ENCODE results near the gene GPR139.

The GPR139 gene

DNA sequence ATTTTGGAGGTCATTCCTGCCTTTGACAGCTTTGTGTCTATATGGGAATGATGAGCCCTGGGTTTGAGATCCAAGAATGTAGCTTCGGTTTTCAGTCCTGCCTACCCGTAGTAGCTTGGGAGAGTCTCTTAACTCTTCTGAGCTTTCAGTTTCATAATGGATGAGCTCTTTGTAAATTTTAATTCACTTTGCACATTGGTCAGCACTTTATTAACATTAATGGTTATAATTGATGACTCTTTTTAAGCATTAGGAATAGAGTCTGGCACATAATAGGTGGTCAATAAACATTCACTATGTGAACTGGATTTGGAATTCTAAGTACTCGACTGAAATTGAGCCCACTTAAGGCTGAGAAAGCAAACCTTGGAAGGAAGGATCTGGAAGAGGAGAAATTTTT lies 17.3 kb downstream of the GPR139 start:
- no peak for DNase-seq (ENCODE audit: low read depth in 2 of 3, low spot score in 1 of 3)

DNA sequence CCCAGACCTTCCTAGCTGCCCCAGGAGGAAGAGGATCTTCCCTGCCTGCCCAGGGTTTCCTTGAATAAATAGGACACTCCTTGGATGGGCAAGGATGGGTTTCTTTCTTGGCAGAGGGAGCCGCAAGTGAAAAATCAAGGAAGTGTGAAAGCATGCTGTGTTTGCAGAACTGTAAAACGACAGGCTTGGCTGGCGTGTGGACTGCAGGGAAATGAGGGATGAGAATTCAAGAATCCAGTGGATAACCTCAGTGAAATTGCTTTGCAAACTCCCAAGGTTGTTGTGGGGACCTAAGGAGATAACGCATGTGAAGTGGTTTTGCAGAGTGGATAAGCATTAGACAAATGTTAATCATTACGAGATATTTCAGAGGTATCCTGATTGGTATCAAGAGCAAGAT lies 20.4 kb downstream of the GPR139 start:
- no peak for DNase-seq (ENCODE audit: low read depth in 2 of 3, low spot score in 1 of 3)

DNA sequence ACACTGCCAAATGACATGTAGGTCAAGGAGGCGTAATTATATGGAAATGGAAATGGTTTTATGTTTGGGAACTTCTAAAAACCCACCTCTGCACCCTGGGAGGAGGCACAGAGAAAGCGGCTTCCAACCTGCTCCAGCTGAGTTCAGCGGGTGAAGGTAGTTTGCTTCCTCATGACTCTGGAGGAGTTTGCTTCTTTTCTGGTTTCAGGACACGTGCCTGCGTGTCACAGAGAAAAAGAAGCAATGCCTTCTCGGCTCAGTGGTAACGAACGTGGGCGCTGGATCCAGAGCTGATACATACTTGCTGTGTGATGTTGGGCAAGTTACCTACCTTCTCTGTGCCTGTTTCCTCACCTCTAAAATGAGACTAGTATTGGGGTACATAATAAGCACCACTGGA lies 22.1 kb downstream of the GPR139 start:
- no peak for DNase-seq (ENCODE audit: low read depth in 2 of 3, low spot score in 1 of 3)

DNA sequence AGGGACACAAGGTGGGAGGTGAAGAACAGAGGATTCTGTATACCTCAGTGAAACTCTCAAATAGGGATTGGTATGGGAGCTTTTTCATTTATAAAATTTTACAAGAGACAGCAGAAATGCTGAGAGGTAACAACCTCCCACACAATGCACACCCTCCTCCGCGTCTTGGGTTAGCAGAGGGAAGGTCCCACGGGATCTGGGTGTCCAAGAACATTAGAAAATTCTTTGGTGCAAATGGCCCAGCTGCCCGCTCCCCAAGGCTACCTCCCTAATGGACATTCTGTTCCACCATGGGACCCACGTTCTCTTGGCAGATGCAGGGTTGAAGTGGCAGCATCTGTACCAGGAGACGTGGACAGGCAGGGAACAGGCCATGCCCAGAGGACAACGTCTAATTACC lies 22.5 kb downstream of the GPR139 start:
- no peak for DNase-seq (ENCODE audit: low read depth in 2 of 3, low spot score in 1 of 3)

DNA sequence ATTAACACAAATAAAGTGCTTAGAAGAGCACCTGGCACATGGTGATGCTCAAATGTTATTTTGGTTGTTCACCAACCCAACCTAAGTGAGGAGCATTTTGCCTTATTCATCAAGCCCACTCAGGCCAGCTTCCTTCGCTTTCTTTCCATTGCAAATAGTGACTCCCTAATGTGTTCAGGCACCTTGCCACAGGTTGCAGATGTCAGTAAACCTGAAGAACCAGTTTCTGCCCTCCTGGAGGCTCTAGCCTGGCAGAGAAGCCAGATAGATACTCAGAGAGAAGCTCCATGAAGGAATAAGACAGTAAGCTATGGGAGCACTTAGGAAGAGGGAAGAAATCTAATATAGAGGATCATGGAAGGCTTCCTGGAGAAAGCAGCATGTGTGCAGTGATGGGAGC lies 23.9 kb downstream of the GPR139 start:
- DNase-seq (ENCODE audit: low read depth in 2 of 3, low spot score in 1 of 3): no peak

DNA sequence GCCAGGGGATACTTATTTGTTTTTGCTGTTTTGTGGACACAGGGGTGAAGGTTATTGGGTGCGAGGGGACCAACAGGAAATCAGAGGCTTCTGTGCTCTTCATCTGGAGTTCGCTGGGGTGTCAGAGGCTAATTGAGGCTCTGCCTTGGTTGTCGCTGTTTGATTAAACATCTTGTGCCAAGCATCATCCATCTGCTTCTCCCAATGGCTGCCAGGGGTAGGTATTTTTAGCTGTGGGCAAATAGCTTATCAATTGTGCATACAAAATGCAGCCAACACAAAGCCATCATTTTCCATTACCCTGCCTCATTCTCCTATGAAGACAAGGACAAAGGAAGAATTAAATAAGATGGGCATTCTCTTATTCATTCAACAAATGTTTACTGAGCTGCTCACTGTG lies 27.8 kb downstream of the GPR139 start:
- no peak for DNase-seq (ENCODE audit: low read depth in 2 of 3, low spot score in 1 of 3)

DNA sequence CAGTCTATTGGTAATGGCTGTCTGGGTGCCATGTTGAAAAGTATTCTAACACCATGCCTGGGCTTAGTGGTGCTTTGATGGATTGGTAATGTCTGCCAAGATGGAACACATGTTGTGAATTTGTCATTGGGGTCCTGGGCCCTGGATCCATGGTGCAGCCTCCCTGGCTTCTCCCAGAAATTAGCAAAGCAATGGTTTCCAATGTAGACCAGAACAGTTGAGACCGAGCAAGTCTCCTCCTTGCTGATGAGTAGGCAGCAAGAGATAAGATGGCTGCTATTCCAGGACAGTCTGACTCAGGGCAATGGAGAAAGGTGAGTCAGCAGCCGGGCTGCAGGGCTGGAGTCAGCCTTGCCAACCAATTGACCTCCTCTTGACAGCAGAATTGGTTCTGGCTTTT lies 30.8 kb downstream of the GPR139 start:
- DNase-seq (ENCODE audit: low read depth in 2 of 3, low spot score in 1 of 3): no peak

DNA sequence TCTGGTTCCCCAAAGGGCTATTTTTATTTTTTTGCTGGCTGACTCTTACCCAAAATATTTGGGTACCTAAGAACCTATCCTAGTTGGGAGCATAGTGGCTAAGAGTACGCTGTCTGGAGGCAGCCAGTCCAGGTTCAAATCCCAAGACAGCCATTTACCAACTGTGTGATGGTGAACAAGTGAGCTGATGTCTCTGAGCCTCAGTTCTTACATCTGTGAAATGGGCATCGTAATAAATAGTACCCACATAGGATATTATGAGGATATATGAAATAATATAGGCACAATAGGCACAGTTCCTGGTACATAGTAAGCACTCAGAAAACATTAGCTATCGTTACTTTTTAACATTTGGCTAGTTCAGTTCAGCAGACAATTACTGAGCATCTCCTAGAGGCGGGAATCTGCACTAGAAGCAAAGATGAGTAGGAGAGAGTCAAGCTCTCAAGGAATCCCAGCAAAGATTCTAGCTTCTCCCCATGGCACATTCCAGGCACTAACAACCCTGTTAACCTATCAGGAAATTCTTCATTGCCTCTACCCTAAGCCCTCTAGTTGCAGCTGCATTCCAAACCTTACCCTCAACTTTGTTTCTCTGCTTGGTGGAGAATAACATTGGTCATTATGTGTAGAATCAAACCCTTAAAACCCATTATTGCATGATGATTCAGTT lies 31.6 kb downstream of the GPR139 start:
- no peak for DNase-seq (ENCODE audit: low read depth in 2 of 3, low spot score in 1 of 3)

DNA sequence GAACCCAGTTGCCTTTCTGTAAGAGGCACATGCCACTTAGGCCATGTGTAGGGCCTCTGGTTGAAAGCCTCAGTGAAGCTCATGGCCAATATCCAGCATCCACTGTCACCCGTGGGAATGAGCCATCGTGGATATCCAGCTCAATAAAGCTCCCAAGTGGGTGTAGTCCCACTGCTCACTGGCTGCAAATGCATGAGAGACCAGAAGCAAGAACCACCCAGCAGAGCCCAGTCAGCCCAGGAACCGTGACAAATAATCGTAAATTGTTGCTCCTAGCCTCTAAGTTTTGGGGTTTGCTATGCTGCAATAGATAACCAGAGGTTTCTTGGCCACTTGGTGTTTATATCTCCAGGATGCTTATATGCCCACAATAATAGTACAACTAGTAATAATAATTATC lies 33.7 kb downstream of the GPR139 start:
- DNase-seq (ENCODE audit: low read depth in 2 of 3, low spot score in 1 of 3): no peak

DNA sequence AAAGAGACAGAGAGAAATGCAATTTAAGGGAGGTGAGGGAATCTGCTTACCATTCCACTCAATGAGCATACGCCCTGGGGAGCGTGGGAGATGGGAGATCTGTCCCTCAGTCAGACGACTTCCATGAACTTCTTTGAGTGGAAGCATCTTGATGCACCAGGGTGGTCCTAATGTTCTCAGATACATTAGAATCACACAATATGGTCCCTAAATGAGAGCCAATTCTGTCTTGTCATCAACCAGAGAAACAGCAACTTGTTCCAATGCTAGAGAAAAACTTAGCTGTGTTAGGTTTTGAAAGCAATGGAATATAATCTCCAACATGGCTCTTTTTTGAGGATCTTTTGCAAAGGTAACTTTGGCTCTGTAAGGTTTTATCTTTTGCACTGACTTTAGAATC lies 44.1 kb downstream of the GPR139 start:
- DNase-seq (ENCODE audit: low read depth in 2 of 3, low spot score in 1 of 3): no peak

DNA sequence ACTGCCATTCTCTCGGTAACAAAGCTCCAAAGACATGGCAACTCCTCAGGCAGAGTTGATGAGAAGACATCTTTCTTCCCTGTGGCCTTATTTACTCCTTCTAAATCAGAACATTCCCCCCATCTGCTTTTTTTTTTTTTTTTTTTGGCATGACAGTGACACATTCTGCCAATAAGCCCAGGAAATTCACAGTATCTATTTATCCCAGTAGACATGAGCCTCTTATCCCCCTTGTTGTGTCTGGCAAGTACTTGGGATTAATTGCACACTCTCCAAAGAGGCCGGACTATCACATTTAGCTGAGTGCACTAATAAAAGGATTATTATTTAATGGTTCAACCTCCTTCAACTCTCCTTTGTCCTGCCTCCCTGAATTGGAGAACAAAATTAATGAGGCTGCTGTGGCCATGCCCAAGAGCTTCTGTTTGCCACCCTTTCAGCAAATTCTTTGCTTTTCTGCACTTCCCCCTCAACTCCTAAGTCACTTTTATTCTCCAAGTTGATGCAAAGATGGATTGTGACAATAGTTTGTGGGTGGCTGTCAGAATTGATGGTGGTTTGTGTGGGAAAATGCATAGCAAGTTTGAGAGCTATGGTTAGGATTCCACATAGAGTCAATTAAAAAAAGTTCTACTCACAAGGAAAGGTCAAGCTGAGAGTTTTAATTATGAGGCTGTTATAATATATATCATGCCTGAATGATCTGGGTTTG lies 47.2 kb downstream of the GPR139 start:
- no peak for DNase-seq (ENCODE audit: low read depth in 2 of 3, low spot score in 1 of 3)

DNA sequence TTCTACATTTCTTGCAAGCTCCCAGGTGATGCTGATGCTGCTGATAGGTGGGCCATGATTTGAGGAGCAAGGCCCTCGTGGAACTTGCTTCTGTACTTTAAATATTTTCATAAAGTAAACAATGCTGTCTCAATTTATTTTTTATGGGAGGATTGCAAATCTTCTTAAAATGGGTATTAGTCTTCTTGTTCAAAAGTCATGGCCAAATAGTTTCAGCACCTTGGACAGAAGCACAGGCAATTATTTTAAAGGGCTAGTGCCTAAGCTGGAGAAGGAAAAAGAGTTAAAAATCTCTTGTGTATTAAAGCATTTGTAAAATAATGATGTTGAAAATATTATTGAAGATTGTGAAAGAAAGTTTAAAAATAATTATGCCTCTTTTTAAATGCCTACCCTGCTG lies 50.5 kb downstream of the GPR139 start:
- DNase-seq (ENCODE audit: low read depth in 2 of 3, low spot score in 1 of 3): no peak

DNA sequence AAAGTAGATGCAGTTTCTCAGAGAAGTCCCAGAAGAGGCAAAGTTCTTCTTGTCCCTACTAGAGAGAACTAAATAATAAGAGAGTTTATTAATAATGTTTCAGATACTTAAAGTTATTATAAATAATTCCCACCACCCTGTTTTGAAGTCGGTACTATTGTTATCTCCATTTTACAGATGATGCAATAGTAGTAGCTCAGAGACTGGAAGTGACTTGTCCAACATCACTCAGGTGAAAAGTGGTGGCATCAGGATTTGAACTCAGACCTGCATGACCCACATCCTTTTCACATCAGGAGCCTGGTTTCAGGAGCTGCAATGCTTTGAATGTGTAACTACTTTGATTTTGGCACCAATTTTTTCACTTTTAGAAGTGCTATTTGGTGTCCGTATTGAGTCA lies 52.7 kb downstream of the GPR139 start:
- no peak for DNase-seq (ENCODE audit: low read depth in 2 of 3, low spot score in 1 of 3)

DNA sequence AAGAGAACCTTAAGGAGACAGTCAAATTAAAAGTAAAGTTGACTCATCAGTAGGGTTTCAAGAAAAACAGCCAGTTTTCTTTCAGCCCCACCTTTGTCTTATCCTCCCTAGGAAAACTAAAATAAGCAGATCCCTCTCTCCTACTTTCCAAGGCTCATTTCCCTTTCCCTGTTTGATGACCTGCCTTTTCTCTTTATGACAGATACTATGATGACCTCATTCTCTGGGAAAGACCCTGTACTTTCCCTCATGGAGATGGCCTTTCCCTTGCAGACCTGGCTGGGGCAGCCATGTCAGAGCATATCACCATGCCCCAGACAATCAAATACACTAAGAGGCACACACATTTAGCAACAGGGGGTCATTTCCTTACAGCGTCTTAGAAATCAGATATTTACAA lies 53.6 kb downstream of the GPR139 start:
- no peak for DNase-seq (ENCODE audit: low read depth in 2 of 3, low spot score in 1 of 3)

DNA sequence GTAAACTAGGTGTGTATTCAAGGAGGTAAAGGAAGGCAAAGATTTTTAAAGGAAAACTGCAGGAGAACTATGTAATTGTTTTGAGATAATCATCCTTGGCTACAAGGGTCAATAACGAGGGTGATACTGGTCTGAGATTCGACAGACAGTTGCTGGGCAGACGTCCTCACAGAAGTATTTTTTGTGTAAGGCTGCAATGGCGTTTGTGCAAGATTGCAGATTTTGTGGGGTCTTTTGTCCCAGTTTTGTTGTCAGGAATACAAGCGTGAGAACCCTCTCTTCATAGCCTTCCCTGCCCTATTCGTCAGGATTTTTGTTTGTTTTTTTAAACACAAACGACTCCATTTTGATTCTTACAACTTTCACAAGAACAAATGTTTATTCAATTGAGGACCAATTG lies 57.5 kb downstream of the GPR139 start:
- no peak for DNase-seq (ENCODE audit: low read depth in 2 of 3, low spot score in 1 of 3)

DNA sequence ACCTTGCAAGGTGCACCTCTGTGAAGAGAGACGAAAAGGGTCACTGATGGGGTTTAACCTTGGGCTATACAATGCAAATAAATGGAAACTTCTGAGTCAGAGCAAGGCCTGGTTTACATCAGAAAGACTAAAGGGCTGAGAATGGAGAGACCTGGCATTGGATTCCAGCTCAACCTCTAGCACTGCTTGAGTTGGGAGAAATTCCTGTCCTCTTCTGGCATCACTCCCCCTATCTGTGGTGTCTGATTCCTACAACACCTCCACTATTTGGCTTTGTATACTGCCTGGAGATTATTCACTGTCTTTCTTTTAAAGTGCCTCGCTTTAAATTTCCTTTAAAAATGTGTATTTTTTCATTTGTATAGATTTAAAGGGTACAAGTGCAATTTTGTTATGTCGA lies 68.8 kb downstream of the GPR139 start:
- no peak for DNase-seq (ENCODE audit: low read depth in 2 of 3, low spot score in 1 of 3)

DNA sequence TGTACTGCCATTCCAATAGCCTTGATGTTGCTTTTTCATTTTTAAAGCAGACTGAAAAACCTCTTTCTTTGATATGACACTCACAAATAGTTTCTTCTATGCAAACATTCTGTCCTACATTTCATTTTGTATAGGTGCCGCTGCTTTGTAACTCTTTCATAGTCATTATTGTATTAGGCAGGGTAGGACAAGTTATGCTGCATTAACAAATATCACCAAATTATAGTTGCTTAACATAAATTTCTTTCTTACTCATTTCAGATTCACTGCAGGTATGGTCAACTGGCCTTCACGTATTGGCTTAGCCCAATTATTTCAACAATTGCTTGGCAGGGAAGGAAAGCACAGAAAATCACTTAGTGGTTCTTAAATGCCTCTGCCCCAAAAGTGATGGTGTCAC lies 70.8 kb downstream of the GPR139 start:
- DNase-seq (ENCODE audit: low read depth in 2 of 3, low spot score in 1 of 3): no peak

DNA sequence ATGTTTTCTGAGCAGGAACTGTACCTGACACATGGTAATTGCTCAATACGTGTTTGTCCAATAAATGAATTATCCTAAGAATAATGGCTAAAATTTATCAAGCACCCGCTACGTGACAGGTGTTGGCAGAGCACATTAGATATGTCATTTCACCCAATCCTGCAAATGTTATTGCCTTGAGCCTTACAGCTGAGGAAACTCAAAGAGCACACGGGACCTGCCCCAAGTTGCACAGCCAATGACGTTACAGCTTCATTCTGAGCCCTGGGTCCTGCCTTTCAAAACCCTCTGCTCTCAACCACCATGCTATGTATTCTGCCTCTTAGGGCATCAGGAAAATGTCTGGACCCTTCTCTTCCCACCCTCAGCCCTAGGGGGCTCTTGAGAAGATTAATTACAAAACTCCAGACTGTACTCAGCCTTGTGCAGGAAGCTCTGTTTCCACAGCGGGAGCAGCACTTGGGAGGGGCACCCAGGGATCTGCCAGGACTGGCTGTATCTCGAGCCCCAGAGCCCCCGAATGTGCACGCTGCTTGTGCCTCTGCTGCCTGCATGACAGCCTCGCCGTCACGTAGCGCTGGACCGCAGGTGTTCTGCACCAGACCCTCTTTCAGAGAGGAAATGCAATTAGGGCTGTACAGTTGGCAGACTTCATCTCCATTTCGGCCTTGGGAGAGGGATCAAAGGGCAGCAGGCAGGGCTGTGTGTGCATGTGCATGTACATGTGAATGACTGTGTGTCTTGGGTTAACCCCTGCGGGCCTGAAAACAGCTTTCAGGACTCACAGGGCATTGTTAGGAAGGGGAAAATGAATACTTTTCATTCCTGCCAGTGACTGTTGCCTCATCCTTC lies 71.6 kb downstream of the GPR139 start:
- no peak for DNase-seq (ENCODE audit: low read depth in 2 of 3, low spot score in 1 of 3)

DNA sequence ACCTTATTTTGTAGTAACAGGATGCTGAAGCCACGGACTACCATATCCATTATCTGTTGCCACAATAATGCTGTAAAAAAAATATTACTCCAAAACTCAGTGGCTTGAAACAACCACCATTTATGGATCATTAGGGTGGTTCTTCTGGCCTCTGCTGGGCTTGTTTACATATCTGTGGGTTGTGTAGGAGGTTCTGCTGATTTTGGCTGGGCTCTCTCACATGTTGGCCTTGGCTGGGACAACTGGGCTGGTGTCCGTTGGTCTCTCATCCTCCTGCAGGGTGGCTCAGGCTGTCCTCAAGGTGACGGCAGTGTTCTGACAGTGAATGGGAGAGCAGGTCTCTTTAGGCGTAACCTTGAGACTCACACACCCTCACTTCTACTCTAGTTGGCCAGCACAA lies 76.0 kb downstream of the GPR139 start:
- no peak for DNase-seq (ENCODE audit: low read depth in 2 of 3, low spot score in 1 of 3)

DNA sequence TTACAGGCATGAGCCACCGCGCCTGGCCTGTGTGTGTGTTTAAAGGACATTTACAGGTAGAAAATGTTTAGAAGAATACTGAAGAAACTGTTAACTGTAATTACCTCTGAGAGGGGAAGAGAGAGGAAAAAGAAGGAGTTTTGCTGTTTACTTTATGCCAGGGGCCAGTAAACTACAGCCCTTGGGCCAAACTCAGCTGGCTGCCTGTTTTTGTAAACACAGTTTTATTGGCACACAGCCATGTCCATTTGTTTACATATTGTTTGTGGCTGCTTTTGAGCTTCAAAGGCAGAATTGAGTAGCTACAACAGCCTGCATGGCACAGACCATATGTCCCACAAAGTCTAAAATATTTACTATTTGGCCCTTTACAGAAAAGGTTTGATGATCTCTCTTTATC lies 76.4 kb downstream of the GPR139 start:
- DNase-seq (ENCODE audit: low read depth in 2 of 3, low spot score in 1 of 3): no peak

DNA sequence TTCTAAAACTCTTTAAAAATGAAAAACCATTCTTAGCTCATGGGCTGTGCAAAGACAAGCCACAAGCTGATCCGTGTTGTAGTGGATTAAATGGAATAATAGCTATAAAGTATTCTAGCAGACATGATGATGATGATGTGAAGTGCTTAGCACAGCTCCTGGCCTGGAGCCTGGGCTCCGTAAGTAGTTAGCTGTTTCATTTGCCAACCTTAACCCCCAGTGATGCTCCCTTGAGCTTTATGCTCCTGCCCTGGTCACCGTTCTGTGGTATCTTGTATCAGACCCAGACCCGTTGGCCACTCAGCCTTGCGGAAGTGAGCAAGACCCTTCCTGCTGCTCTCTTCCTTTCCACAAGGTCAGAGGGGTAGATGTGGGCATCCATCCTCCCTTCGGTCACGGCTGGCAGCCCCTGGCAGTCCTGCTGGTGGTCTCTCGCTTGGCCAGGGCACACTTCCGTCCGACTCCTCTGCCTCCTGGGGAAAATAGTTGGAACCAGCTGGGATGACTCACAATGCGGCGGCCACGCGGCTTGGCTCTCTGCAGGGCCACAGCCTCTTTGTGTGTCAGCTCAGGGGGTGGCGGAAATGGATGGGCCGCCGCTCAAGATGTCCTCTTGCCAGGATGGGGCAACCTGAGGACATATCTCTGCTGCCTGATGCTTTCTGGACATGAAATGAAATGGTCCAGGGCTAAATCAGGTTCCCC lies 79.1 kb downstream of the GPR139 start:
- no peak for DNase-seq (ENCODE audit: low read depth in 2 of 3, low spot score in 1 of 3)

DNA sequence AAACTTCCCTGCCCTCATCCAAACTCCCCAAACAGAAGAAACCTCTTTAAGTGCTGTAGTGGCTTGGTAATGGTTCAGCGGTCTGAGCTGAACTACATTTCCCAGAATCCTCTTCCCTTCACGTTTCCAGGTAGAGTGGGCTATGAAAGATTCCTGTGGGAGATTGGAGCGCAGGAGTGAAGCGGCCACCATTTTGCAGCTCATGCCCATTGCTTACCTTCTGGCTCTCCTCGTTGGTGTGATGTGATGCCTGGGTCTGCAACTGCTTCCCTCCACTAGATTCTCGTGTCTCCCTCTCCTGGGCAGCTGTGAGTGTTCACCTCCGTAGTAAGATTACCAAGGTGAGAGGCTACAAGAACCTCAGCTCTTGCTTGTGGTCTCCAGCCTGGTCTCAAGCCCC lies 82.1 kb downstream of the GPR139 start:
- no peak for DNase-seq (ENCODE audit: low read depth in 2 of 3, low spot score in 1 of 3)

Data from stimulated activated CD4-positive, alpha-beta T cell treated with anti-CD3 and anti-CD28 coated beads, Interleukin-12 subunit alpha, Interleukin-12 subunit beta, amount 100 ng/mL, for 48 hours (primary cell).